GM12872 (cell line): ENCODE measurements around the gene KIF21A.

ENCODE experiments used
- CTCF ChIP-seq: IDR thresholded peaks from 3 replicates; pipeline ENCODE4 v1.5.1; 2011; ENCODE audit warnings: low read depth, mild to moderate bottlenecking, low read length, moderate library complexity; ENCODE audit not compliant: insufficient read depth

KIF21A gene

GRCh38 chr12:39429809-39430208 lies 13.1 kb downstream of the KIF21A start:
- no peak for TF ChIP-seq CTCF

- TF ChIP-seq CTCF = no peak
These were observed 15.5 kb downstream of the KIF21A start for GRCh38 chr12:39427360-39427808.

- no peak for TF ChIP-seq CTCF
These were observed 16.2 kb downstream of the KIF21A start for GRCh38 chr12:39426636-39427240.

GRCh38 chr12:39420043-39420442 lies 22.9 kb downstream of the KIF21A start:
- TF ChIP-seq CTCF = no peak

GRCh38 chr12:39419471-39419870 lies 23.4 kb downstream of the KIF21A start:
- no peak for TF ChIP-seq CTCF

- TF ChIP-seq CTCF = no peak
These were observed 25.0 kb downstream of the KIF21A start for GRCh38 chr12:39417916-39418315.

- TF ChIP-seq CTCF = no peak
These were observed 28.8 kb downstream of the KIF21A start for GRCh38 chr12:39413836-39414771.
